Progenitor cell of endocrine pancreas (in vitro differentiated cells): ENCODE measurements around the gene CACNA1F. TPM values are rescaled to one million over a fixed set of nuclear protein-coding genes. Genes with fewer than 3 reads are reported as not detected.

Source experiments
- DNase-seq: peaks from one replicate; pipeline ENCODE4 v3.0.0; 2021; ENCODE audit warnings: low spot score; ENCODE audit not compliant: unreplicated experiment
- H3K27ac Mint-ChIP-seq: 2 replicates; pipeline ENCODE4 v1.8.0; 2021; ENCODE audit warnings: mild to moderate bottlenecking, moderate library complexity, mixed read lengths
- H3K27me3 Mint-ChIP-seq: 2 replicates; pipeline ENCODE4 v1.8.0; 2021; ENCODE audit warnings: mixed read lengths
- H3K36me3 Mint-ChIP-seq: 2 replicates; pipeline ENCODE4 v1.8.0; 2022; ENCODE audit warnings: mixed read lengths; ENCODE audit not compliant: insufficient read depth
- H3K4me1 Mint-ChIP-seq: 2 replicates; pipeline ENCODE4 v1.8.0; 2021; ENCODE audit warnings: low read depth, mixed read lengths
- H3K4me3 Mint-ChIP-seq: 2 replicates; pipeline ENCODE4 v1.8.0; 2021; ENCODE audit warnings: low read depth, mild to moderate bottlenecking, moderate library complexity, mixed read lengths
- H3K9me3 Mint-ChIP-seq: 2 replicates; pipeline ENCODE4 v1.8.0; 2021; ENCODE audit warnings: low read depth, mixed read lengths
- CTCF ChIP-seq: fragments of 200-600 bp; sonication (generic); IDR thresholded peaks from one replicate; pipeline ENCODE4 v1.5.0; 2021; ENCODE audit warnings: antibody characterized with exemption, mild to moderate bottlenecking; ENCODE audit not compliant: unreplicated experiment
- total RNA-seq: library from RNA; stranded (reverse); gene quantifications from 2 replicates; pipeline ENCODE4 v1.2.1, GENCODE V29; 2021

CACNA1F gene
- total RNA-seq, 1 donor from 2014 or later: 0.19 TPM

GRCh38 chrX:49199906-49200771, 33.0 kb downstream of the CACNA1F start, which contains the start of gene SYP:
Gene SYP, minus strand, starts transcription at chrX:49200193. Its CDS starts 7 bp downstream, at chrX:49200186.
- Mint-ChIP-seq H3K27ac (no peak within 1 kb of the TSS), H3K9me3 (peaks cover 20% of the 10 kb centered on the region), H3K36me3 (no peaks in the 10 kb centered on the region), H3K4me1 (peaks cover 2% of the 10 kb centered on the region), H3K4me3 (peak within 1 kb of the TSS; percentile 29), H3K27me3 (peaks cover 20% of the 10 kb centered on the region)
- peak; percentile 83 for DNase-seq
- TF ChIP-seq CTCF: no peak

- peaks cover 2% of the 10 kb centered on the region for H3K4me1 Mint-ChIP-seq
- no peak for DNase-seq
- peaks cover 20% of the 10 kb centered on the region for H3K9me3 Mint-ChIP-seq
- no peak overlapping the region for H3K4me3 Mint-ChIP-seq
- no peaks in the 10 kb centered on the region for H3K36me3 Mint-ChIP-seq
- peaks cover 20% of the 10 kb centered on the region for H3K27me3 Mint-ChIP-seq
- H3K27ac Mint-ChIP-seq: no peak overlapping the region
- TF ChIP-seq CTCF: no peak
Measured at GRCh38 chrX:49199315-49199595, 33.9 kb downstream of the CACNA1F start.

GRCh38 chrX:49198540-49199314, 34.4 kb downstream of the CACNA1F start:
- peaks cover 20% of the 10 kb centered on the region for H3K9me3 Mint-ChIP-seq
- peak overlapping the region; percentile 29 for H3K4me3 Mint-ChIP-seq
- H3K27ac Mint-ChIP-seq: no peak overlapping the region
- DNase-seq: no peak
- H3K36me3 Mint-ChIP-seq: no peaks in the 10 kb centered on the region
- peaks cover 19% of the 10 kb centered on the region for H3K27me3 Mint-ChIP-seq
- TF ChIP-seq CTCF: no peak
- H3K4me1 Mint-ChIP-seq: peaks cover 2% of the 10 kb centered on the region

GRCh38 chrX:49197543-49198087, 35.5 kb downstream of the CACNA1F start:
- peaks cover 22% of the 10 kb centered on the region for H3K9me3 Mint-ChIP-seq
- H3K36me3 Mint-ChIP-seq: no peaks in the 10 kb centered on the region
- H3K27me3 Mint-ChIP-seq: peaks cover 17% of the 10 kb centered on the region

More at GRCh38 chrX:49197543-49198087, 35.5 kb downstream of the CACNA1F start:
- DNase-seq: no peak
- H3K4me3 Mint-ChIP-seq: no peak overlapping the region
- no peak overlapping the region for H3K27ac Mint-ChIP-seq
- no peak for TF ChIP-seq CTCF
- peaks cover 2% of the 10 kb centered on the region for H3K4me1 Mint-ChIP-seq
